Liver (tissue), 3 donors: Measurements from ENCODE around the gene PDZD2.

Experiments
- EGR1 ChIP-seq, 2 donors: IDR thresholded peaks; 2 replicates each; pipeline ENCODE4 v1.6.1; 2016 to 2018; ENCODE audit warnings: antibody characterized with exemption in 2 of 2, low read depth in 2 of 2
- GABPA ChIP-seq, 2 donors: IDR thresholded peaks in 1 of 2; conservative IDR thresholded peaks in 1 of 2; 2 replicates each; pipeline ENCODE4 v1.6.1; 2016; ENCODE audit warnings: antibody characterized with exemption in 2 of 2, mild to moderate bottlenecking in 1 of 2, moderate library complexity in 1 of 2
- JUND ChIP-seq, 2 donors: IDR thresholded peaks; 2 replicates each; pipeline ENCODE4 v1.6.1; 2016; ENCODE audit warnings: antibody characterized with exemption in 2 of 2
- RAD21 ChIP-seq, 2 donors: IDR thresholded peaks; 2 replicates each; pipeline ENCODE4 v1.6.1; 2016; ENCODE audit warnings: antibody characterized with exemption in 2 of 2, mild to moderate bottlenecking in 2 of 2
- RXRA ChIP-seq, 2 donors: IDR thresholded peaks; 2 replicates each; pipeline ENCODE4 v1.6.1; 2017 to 2018; ENCODE audit warnings: antibody characterized with exemption in 2 of 2, mild to moderate bottlenecking in 1 of 2
- SP1 ChIP-seq: IDR thresholded peaks from 2 replicates; pipeline ENCODE4 v1.6.1; 2018; ENCODE audit warnings: antibody characterized with exemption, mild to moderate bottlenecking
- TAF1 ChIP-seq: conservative IDR thresholded peaks from 2 replicates; pipeline ENCODE4 v1.6.1; 2016; ENCODE audit warnings: antibody characterized with exemption, mild to moderate bottlenecking
- TF ChIP-seq, protein P1 (sequence below): fragments of 150-350 bp; IDR thresholded peaks from 2 replicates; pipeline ENCODE4 v1.5.1; 2017; ENCODE audit warnings: improper control_type of control experiment, low read depth, low read length; ENCODE audit not compliant: missing input control
- TF ChIP-seq, protein P2 (sequence below): IDR thresholded peaks from 2 replicates; pipeline ENCODE4 v1.6.1; 2016; ENCODE audit warnings: antibody characterized with exemption
- TF ChIP-seq, protein P3 (sequence below): IDR thresholded peaks from 2 replicates; pipeline ENCODE4 v1.6.1; 2016; ENCODE audit warnings: antibody characterized with exemption, mild to moderate bottlenecking
- TF ChIP-seq, protein P4 (sequence below): IDR thresholded peaks from 2 replicates; pipeline ENCODE4 v1.6.1; 2016; ENCODE audit warnings: antibody characterized with exemption
- TF ChIP-seq, protein P5 (sequence below): IDR thresholded peaks from 2 replicates; pipeline ENCODE4 v1.6.1; 2016; ENCODE audit warnings: antibody characterized with exemption
- donor health status: healthy.
- donor health status: healthy.

DNA sequence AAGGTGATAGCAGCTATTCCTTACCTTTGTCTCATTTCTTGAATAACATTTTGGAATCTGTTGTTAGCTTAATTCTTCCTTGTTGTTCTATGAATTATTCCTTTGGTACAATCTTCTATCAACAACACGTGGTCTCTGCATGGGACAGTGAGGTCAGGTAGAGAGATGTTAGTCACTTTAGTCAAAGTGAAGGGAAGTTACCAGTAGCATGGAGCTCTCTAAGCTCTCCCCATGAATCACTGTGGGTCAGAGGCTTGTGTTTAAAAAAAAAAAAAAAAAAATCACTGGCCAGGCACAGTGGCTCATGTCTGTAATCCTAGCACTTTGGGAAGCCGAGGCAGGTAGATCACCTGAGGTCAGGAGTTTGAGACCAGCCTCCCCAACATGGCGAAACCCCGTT, 419.2 kb downstream of the PDZD2 start:
- TF ChIP-seq, protein P1, sequence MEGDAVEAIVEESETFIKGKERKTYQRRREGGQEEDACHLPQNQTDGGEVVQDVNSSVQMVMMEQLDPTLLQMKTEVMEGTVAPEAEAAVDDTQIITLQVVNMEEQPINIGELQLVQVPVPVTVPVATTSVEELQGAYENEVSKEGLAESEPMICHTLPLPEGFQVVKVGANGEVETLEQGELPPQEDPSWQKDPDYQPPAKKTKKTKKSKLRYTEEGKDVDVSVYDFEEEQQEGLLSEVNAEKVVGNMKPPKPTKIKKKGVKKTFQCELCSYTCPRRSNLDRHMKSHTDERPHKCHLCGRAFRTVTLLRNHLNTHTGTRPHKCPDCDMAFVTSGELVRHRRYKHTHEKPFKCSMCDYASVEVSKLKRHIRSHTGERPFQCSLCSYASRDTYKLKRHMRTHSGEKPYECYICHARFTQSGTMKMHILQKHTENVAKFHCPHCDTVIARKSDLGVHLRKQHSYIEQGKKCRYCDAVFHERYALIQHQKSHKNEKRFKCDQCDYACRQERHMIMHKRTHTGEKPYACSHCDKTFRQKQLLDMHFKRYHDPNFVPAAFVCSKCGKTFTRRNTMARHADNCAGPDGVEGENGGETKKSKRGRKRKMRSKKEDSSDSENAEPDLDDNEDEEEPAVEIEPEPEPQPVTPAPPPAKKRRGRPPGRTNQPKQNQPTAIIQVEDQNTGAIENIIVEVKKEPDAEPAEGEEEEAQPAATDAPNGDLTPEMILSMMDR: no peak
- TF ChIP-seq RAD21 (IDR thresholded peaks at IDR 0.05) (no peak), TAF1 (no peak), SP1 (no peak), GABPA (IDR thresholded peaks at IDR 0.05 in 1 of 2, conservative IDR thresholded peaks at IDR 0.05 in 1 of 2) (no peak), JUND (IDR thresholded peaks at IDR 0.05) (no peak), EGR1 (IDR thresholded peaks at IDR 0.05; ENCODE audit: low read depth in 2 of 2) (no peak), RXRA (IDR thresholded peaks at IDR 0.05) (no peak)
- TF ChIP-seq, protein P2, sequence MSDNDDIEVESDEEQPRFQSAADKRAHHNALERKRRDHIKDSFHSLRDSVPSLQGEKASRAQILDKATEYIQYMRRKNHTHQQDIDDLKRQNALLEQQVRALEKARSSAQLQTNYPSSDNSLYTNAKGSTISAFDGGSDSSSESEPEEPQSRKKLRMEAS: no peak
- TF ChIP-seq, protein P3, sequence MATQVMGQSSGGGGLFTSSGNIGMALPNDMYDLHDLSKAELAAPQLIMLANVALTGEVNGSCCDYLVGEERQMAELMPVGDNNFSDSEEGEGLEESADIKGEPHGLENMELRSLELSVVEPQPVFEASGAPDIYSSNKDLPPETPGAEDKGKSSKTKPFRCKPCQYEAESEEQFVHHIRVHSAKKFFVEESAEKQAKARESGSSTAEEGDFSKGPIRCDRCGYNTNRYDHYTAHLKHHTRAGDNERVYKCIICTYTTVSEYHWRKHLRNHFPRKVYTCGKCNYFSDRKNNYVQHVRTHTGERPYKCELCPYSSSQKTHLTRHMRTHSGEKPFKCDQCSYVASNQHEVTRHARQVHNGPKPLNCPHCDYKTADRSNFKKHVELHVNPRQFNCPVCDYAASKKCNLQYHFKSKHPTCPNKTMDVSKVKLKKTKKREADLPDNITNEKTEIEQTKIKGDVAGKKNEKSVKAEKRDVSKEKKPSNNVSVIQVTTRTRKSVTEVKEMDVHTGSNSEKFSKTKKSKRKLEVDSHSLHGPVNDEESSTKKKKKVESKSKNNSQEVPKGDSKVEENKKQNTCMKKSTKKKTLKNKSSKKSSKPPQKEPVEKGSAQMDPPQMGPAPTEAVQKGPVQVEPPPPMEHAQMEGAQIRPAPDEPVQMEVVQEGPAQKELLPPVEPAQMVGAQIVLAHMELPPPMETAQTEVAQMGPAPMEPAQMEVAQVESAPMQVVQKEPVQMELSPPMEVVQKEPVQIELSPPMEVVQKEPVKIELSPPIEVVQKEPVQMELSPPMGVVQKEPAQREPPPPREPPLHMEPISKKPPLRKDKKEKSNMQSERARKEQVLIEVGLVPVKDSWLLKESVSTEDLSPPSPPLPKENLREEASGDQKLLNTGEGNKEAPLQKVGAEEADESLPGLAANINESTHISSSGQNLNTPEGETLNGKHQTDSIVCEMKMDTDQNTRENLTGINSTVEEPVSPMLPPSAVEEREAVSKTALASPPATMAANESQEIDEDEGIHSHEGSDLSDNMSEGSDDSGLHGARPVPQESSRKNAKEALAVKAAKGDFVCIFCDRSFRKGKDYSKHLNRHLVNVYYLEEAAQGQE: no peak
- TF ChIP-seq, protein P4, sequence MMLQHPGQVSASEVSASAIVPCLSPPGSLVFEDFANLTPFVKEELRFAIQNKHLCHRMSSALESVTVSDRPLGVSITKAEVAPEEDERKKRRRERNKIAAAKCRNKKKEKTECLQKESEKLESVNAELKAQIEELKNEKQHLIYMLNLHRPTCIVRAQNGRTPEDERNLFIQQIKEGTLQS: no peak
- TF ChIP-seq, protein P5, sequence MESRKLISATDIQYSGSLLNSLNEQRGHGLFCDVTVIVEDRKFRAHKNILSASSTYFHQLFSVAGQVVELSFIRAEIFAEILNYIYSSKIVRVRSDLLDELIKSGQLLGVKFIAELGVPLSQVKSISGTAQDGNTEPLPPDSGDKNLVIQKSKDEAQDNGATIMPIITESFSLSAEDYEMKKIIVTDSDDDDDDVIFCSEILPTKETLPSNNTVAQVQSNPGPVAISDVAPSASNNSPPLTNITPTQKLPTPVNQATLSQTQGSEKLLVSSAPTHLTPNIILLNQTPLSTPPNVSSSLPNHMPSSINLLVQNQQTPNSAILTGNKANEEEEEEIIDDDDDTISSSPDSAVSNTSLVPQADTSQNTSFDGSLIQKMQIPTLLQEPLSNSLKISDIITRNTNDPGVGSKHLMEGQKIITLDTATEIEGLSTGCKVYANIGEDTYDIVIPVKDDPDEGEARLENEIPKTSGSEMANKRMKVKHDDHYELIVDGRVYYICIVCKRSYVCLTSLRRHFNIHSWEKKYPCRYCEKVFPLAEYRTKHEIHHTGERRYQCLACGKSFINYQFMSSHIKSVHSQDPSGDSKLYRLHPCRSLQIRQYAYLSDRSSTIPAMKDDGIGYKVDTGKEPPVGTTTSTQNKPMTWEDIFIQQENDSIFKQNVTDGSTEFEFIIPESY: no peak
